NCI-H460 (cell line): Measurements from ENCODE around the gene PLK2. TPM values are rescaled to one million over a fixed set of nuclear protein-coding genes. Genes with fewer than 3 reads are reported as not detected.

Experiments
- total RNA-seq: library from RNA; depleted of rRNA; stranded (reverse); fragments of >200 nt; shearing (Covaris generic); gene quantifications from 2 replicates; pipeline ENCODE4 v1.2.3, GENCODE V29; 2014; rRNA removed

PLK2 gene
- total RNA-seq, 1 experiment from 2014 or later: 186 TPM

Other genes with a start within 250 kb of the PLK2 start
- gene GAPT, start 31.3 kb upstream of the PLK2 start, total RNA-seq: not detected in 2 replicates
- 27.7 and 35.7 TPM in 2 replicates for gene RAB3C, start 123.0 kb upstream of the PLK2 start, total RNA-seq